GM18858 (cell line): ENCODE data around the gene REEP5.

Experiments
- ATAC-seq: cut with Tn5 transposase; IDR thresholded peaks from one replicate; pipeline ENCODE4 v1.9.1; 2021; ENCODE audit not compliant: unreplicated experiment

Gene REEP5

DNA sequence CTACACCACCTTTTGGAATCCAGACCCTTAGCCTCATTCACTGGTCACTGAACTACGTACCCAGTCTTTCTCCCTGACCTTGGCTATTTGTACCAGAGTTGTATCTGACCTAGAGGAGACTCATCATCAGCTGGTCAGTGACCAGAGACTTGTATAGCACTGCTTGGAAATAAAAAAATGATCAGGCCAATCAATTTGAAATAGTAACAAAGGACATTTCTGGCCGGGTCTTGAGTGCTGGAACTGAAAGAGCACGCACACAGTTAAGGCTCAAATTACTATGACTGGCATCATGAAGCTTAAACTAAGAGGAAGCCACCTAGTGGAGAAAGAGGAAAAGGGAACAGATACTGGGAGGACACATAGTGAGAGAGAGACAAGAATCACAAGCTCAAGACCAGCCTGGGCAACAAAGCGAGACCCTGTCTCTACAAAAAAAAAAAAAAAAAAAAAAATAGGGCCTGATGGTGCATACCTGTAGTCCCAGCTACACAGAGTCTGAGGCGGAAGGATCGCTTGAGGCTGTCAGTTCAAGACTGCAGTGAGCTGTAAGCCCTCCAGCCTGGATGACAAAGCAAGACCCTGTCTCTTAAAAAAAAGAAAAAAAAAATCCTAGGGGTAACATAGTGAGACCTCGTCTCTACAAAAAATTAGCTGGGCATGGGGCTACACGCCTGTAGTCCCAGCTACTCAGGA is 73.8 kb downstream of the REEP5 start:
- peak; percentile 100 for ATAC-seq

DNA sequence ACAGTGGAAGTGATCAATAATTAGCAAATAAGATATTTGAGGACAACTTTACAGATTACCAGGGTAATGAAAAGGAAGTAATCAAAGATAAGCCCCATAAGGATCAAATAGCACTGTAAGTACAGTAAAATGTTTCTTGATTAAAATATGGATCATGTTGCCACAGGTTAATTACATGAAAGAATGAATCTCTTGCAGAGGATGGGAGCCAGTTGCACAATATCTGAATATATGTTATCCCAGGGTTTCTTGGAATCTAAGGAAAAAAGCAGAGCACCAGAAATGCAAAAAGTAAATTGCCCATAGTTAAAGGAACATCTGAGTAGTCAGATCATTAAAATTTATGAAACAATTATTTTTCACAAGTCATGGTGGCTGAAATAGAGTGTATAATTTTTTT is 74.7 kb downstream of the REEP5 start:
- ATAC-seq, result no peak

DNA sequence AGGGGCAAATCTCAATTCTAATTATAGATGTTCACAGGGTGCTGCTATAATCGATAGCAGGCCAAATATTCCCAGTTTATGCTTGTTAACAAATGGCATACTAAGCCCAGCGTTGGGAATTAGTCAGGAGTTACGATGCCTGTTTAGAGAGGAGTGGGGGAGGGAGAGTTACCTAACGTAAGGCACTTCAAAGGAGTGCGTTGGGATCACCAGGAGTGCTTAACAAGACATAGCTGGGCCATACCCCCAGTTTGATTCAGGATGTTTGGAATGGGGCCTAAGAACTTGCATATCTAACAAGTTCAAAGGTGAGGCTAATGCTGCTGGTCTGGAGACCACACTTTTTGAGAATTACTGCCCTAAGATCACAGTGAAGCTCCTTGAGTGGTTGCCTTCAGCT is 75.5 kb downstream of the REEP5 start:
- ATAC-seq, result no peak

DNA sequence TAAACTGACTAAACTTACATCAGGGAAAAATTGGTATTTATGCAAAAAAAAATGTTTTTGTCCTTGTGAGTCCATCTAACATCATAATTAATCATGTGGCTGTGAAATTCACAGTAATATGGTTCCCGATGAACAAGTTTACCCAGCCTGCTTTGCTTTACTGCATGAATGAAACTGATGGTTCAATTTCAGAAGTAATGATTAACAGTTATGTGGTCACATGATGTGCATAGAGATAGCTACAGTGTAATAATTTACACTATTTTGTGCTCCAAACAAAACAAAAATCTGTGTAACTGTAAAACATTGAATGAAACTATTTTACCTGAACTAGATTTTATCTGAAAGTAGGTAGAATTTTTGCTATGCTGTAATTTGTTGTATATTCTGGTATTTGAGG is 77.5 kb downstream of the REEP5 start:
- ATAC-seq, result no peak

DNA sequence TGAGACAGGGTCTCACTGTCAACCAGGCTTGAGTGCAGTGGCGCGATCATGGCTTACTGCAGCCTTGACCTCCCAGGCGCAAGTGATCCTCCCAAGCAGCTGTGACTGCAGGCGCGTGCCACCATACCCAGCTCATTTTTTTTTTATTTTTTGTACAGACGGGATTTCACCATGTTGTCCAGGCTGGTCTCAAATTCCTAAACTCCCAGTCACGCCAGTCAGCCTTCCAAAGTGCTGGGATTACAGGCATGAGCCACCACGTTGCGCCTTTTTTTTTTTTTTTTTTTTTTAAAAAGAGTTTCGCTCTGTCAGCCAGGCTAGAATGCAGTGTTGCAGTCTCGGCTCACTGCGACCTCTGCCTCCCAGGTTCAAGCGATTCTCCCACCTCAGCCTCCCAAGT is 88.1 kb downstream of the REEP5 start:
- ATAC-seq, result no peak

DNA sequence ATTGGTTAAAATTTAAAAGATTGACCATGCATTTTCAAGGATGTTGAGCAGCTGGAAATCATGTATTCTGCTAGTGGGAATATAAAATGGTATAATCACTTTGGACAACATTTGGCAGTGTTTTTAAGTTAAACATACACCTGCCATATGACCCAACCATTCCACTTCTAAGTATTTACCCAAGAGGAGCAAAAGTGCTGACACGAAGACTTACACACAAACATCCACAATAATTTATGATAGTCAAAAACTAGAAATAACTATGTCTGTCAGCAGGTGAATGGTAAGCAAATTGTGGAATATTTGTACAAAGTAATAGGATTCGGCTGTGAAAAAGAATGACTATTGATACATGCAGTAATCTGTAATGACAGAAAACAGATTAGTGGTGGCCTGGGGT is 91.6 kb downstream of the REEP5 start:
- ATAC-seq, result no peak
